Keratinocyte (primary cell): ENCODE data around the gene ALOX5. TPM values are rescaled to one million over a fixed set of nuclear protein-coding genes. Genes with fewer than 3 reads are reported as not detected.

Experiments used
- DNase-seq: peaks from one replicate; pipeline ENCODE4 v3.0.0-alpha.2; 2011; ENCODE audit warnings: low read depth, missing footprints, low spot score
- FAIRE-seq: peaks from 2 replicates; lab custom pipeline; 2011; peaks lifted over from hg19 to GRCh38; lab: Jason Lieb, UNC
- H2AFZ ChIP-seq: 2 replicates; pipeline ENCODE4 v1.6.0; 2012; ENCODE audit warnings: low read length, control low read depth, inconsistent platforms; ENCODE audit not compliant: control insufficient read depth
- H3K27ac ChIP-seq: 2 replicates; pipeline ENCODE4 v1.5.1; 2011; ENCODE audit warnings: low read length; ENCODE audit not compliant: control insufficient read depth, insufficient read depth
- H3K27me3 ChIP-seq: 3 replicates; pipeline ENCODE4 v1.6.0; 2011; ENCODE audit warnings: low read length; ENCODE audit not compliant: control insufficient read depth, insufficient read depth; ENCODE audit errors: extremely low read depth
- H3K36me3 ChIP-seq, 2 experiments: 2 replicates in 1 of 2; 3 replicates in 1 of 2; pipeline ENCODE4 v1.5.1; 2011; ENCODE audit warnings: low read length in 2 of 2, mild to moderate bottlenecking in 1 of 2; ENCODE audit not compliant: control insufficient read depth in 2 of 2, insufficient read depth in 2 of 2; ENCODE audit errors: extremely low read depth in 1 of 2
- H3K4me1 ChIP-seq: 3 replicates; pipeline ENCODE4 v1.5.1; 2011; ENCODE audit warnings: low read length; ENCODE audit not compliant: control insufficient read depth, insufficient read depth; ENCODE audit errors: extremely low read depth
- H3K4me2 ChIP-seq: 3 replicates; pipeline ENCODE4 v1.6.0; 2011; ENCODE audit warnings: low read depth, low read length; ENCODE audit not compliant: control insufficient read depth, insufficient read depth; ENCODE audit errors: extremely low read depth
- H3K4me3 ChIP-seq, 3 experiments: fragments of 200-600 bp in 1 of 3; sonication (generic) in 1 of 3; 2 replicates in 2 of 3; 3 replicates in 1 of 3; pipeline ENCODE4 v1.5.1; 2011 to 2016; ENCODE audit warnings: low read length in 3 of 3, mild to moderate bottlenecking in 3 of 3, control low read depth in 2 of 3, inconsistent platforms in 1 of 3, low read depth in 1 of 3, mixed read lengths in 1 of 3, mixed run types in 1 of 3, moderate library complexity in 1 of 3; ENCODE audit not compliant: control insufficient read depth in 2 of 3, insufficient read depth in 2 of 3; ENCODE audit errors: extremely low read depth in 1 of 3
- H3K79me2 ChIP-seq: 2 replicates; pipeline ENCODE4 v1.6.0; 2012; ENCODE audit warnings: low read length; ENCODE audit not compliant: control insufficient read depth, insufficient read depth
- H3K9ac ChIP-seq: 3 replicates; pipeline ENCODE4 v1.6.0; 2011; ENCODE audit warnings: low read length; ENCODE audit not compliant: control insufficient read depth, insufficient read depth; ENCODE audit errors: extremely low read depth
- H3K9me1 ChIP-seq: 3 replicates; pipeline ENCODE4 v1.6.0; 2011; ENCODE audit warnings: low read length; ENCODE audit not compliant: control insufficient read depth, insufficient read depth; ENCODE audit errors: extremely low read depth
- H3K9me3 ChIP-seq: 2 replicates; pipeline ENCODE4 v1.5.1; 2012; ENCODE audit warnings: low read depth, low read length; ENCODE audit not compliant: control insufficient read depth
- H4K20me1 ChIP-seq: 3 replicates; pipeline ENCODE4 v1.6.0; 2011; ENCODE audit warnings: low read length; ENCODE audit not compliant: control insufficient read depth, insufficient read depth; ENCODE audit errors: extremely low read depth
- CTCF ChIP-seq, 3 experiments: IDR thresholded peaks in 1 of 3; conservative IDR thresholded peaks in 1 of 3; optimal IDR thresholded peaks in 1 of 3; 2 replicates in 2 of 3; 3 replicates in 1 of 3; pipeline versions ENCODE3 to v1.5.1; 2011; ENCODE audit warnings: low read length in 3 of 3, mild to moderate bottlenecking in 3 of 3, moderate library complexity in 2 of 3, control low read depth in 1 of 3, inconsistent platforms in 1 of 3; ENCODE audit not compliant: insufficient read depth in 2 of 3; ENCODE audit errors: extremely low read depth in 1 of 3
- EZH2 ChIP-seq: IDR thresholded peaks from one replicate; pipeline ENCODE4 v1.6.1; 2012; ENCODE audit warnings: inconsistent platforms, mild to moderate bottlenecking, low read length, moderate library complexity
- dilution Hi-C: fragments of 300-500 bp; cut with MboI; formaldehyde crosslinking; loops from one replicate; pipeline ENCODE4 v1.7.0; 2020; ENCODE audit warnings: low sequenced_read_pairs; ENCODE audit not compliant: extremely low pct_ligation_motif_present
- polyA plus RNA-seq, 5 experiments: library from polyadenylated mRNA; depleted of rRNA in 3 of 5; stranded (reverse) in 3 of 5; stranded (forward) in 1 of 5; unstranded in 1 of 5; fragments of >200 nt; gene quantifications; 1 replicate in 1 of 5; 2 replicates in 3 of 5; 3 replicates in 1 of 5; pipeline versions ENCODE4 v1.2.1 to v1.2.3, GENCODE V29; 2011 to 2012; ENCODE audit warnings: missing spikeins in 2 of 5, low read depth in 1 of 5, low replicate concordance in 1 of 5

ALOX5 gene
- polyA plus RNA-seq, 1 donor (not counting 4 experiments of a cell fraction or from before 2014, with no cell fraction given) = not detected

GRCh38 chr10:45470098-45471012 is 96.3 kb downstream of the ALOX5 start:
- FAIRE-seq (no peak), DNase-seq (no peak)
- Histone ChIP-seq H4K20me1 (no peaks in the 10 kb centered on the region), H3K27ac (no peak overlapping the region), H3K4me3 (no peak overlapping the region), H3K9me1 (no peaks in the 10 kb centered on the region), H3K79me2 (no peaks in the 10 kb centered on the region), H3K4me2 (no peak overlapping the region), H3K9me3 (no peaks in the 10 kb centered on the region), H3K36me3 (no peaks in the 10 kb centered on the region), H3K27me3 (no peaks in the 10 kb centered on the region), H3K9ac (no peak overlapping the region), H3K4me1 (no peaks in the 10 kb centered on the region), H2AFZ (no peak overlapping the region)
- dilution Hi-C loops = no loop called here
- TF ChIP-seq EZH2 = no peak
- no peak for TF ChIP-seq CTCF (optimal IDR thresholded peaks at IDR 0.05 in 1 of 3, IDR thresholded peaks at IDR 0.05 in 1 of 3, conservative IDR thresholded peaks at IDR 0.05 in 1 of 3; ENCODE audit: extremely low read depth in 1 of 3, insufficient read depth in 2 of 3, low read length in 3 of 3)

- no peak overlapping the region for H3K4me3 ChIP-seq
- H4K20me1 ChIP-seq = no peaks in the 10 kb centered on the region
- FAIRE-seq = no peak
- no peak overlapping the region for H3K4me2 ChIP-seq
- TF ChIP-seq EZH2 = no peak
- dilution Hi-C loops = no loop called here
- H3K36me3 ChIP-seq = no peaks in the 10 kb centered on the region
- no peaks in the 10 kb centered on the region for H3K4me1 ChIP-seq
- DNase-seq = no peak
- H3K79me2 ChIP-seq = no peaks in the 10 kb centered on the region
- no peak overlapping the region for H3K27ac ChIP-seq
- H3K9me3 ChIP-seq = no peaks in the 10 kb centered on the region
- no peak overlapping the region for H2AFZ ChIP-seq
- no peaks in the 10 kb centered on the region for H3K27me3 ChIP-seq
- no peak overlapping the region for H3K9ac ChIP-seq
- no peaks in the 10 kb centered on the region for H3K9me1 ChIP-seq
Measured at GRCh38 chr10:45471059-45471458, 97.0 kb downstream of the ALOX5 start.
